GM12865 (cell line): Measurements from ENCODE around the gene FAM219B.
"Not testable (repeated sequence)": the region's sequence is repeated elsewhere in the genome, so short reads cannot be mapped to it uniquely, and the experiment has no call there.

ENCODE experiments used
- DNase-seq: peaks from one replicate; pipeline ENCODE4 v3.0.0; 2010; ENCODE audit warnings: low read depth
- H3K4me3 ChIP-seq: 2 replicates; pipeline ENCODE4 v1.5.1; 2011; ENCODE audit warnings: mild to moderate bottlenecking, low read depth, low read length, control low read depth
- TF ChIP-seq, protein P1 (sequence below): IDR thresholded peaks from 2 replicates; pipeline ENCODE4 v1.5.1; 2011; ENCODE audit warnings: low read length, control low read depth, low read depth, inconsistent platforms; ENCODE audit not compliant: insufficient read depth; ENCODE audit errors: missing control alignments

FAM219B gene

DNA sequence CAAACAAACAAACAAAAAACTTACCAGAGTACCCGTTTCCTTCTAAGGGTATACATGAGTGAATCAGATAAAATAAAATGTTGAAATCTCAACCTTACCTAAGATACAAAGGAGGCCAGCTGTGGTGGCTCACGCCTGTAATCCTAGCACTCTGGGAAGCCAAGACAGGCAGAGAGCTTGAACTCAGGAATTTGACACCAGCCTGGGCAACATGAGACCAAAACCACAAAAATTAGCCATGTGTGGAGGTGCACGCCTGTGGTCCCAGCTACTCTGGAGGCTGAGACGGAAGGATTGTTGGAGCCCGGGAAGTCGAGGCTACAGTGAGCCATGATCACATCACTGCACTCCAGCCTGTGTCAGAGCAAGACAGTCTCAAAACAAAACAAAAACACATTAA, 11.0 kb upstream of the FAM219B start:
- TF ChIP-seq, protein P1, sequence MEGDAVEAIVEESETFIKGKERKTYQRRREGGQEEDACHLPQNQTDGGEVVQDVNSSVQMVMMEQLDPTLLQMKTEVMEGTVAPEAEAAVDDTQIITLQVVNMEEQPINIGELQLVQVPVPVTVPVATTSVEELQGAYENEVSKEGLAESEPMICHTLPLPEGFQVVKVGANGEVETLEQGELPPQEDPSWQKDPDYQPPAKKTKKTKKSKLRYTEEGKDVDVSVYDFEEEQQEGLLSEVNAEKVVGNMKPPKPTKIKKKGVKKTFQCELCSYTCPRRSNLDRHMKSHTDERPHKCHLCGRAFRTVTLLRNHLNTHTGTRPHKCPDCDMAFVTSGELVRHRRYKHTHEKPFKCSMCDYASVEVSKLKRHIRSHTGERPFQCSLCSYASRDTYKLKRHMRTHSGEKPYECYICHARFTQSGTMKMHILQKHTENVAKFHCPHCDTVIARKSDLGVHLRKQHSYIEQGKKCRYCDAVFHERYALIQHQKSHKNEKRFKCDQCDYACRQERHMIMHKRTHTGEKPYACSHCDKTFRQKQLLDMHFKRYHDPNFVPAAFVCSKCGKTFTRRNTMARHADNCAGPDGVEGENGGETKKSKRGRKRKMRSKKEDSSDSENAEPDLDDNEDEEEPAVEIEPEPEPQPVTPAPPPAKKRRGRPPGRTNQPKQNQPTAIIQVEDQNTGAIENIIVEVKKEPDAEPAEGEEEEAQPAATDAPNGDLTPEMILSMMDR = no peak
- DNase-seq = no peak
- H3K4me3 ChIP-seq = no peak overlapping the region

DNA sequence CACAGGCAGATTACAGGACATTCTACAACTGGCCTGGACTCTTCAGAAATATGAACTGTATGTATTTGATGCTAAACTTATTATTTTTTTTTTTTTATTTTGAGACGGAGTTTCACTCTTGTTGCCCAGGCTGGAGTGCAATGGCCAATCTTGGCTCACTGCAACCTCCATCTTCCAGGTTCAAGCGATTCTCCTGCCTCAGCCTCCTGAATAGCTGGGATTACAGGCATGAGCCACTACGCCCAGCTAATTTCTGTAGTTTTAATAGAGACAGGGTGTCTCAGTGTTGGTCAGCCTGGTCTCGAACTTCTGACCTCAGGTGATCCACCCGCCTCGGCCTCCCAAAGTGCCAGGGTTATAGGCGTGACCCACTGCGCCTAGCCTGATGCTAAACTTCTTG, 7.1 kb upstream of the FAM219B start:
- not testable (repeated sequence) for DNase-seq, H3K4me3 ChIP-seq

DNA sequence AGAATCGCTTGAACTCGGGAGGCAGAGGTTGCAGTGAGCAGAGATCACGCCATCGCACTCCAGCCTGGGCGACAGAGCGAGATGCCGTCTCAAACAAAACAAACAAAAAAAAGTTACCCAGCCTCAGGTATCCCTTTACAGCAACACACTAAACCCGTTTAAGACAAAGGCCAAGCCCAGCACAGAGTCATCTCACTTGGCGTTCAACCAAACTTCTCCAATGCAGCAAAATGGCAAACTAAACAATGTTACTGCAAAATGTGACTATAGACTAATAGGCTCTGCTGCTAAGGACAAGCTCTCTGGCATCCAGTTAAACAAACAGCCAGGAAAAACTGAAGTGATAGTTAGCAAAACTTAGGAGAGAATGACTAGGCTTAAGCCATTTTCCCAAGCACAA, 6.4 kb upstream of the FAM219B start:
- H3K4me3 ChIP-seq = no peak overlapping the region
- TF ChIP-seq, protein P1 = no peak
- DNase-seq = no peak

DNA sequence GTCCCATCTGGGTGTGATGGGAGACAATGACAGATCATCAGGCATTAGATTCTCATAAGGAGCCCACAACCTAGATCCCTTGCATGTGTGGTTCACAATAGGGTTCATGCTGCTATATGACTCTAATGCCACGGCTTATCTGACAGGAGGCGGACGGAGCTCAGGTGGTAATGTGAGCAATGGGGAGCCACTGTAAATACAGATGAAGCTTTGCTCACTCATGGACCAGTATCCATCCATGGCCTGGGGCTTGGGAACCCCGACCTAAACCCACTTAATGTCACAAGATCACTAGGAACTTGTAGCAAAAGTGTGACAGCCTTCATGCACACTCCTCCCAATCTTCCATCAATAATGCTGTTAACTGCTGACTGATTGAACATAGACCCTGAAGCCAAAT, 2.0 kb upstream of the FAM219B start:
- no peak overlapping the region for H3K4me3 ChIP-seq
- TF ChIP-seq, protein P1 = no peak
- DNase-seq = no peak

DNA sequence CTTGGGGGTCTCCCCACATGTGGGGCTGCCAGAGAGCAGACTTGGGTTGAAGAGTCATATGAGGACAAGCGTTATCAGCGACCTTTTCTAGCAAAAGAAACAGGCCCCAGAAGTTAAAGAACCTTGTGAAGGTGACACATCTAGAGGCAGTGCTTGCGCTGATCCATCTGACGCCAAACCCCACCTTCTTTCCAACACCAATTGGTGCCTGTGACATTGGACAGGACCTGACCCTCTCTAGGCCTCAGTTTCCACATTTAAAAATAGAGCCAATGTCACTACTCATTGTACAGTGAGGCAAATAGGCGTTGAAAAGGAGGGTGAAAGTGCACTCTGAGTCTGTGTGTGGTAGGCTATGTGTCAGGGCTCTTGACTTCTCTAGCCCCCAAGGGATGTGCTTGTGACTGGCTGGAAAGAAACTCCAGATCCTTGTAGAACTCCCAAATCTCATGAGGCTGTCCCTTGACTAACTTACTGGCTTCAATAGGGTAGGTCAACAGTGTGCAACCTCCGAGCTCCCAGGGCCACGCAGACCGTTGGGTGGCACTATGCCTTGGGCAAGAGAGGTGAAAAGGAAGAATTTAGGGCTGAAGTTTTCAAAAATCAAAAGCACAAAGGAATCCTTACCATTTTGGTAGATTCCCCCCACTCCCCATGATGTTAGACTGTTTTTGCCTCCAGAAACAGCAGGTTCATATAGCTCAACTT, 666 bp upstream of the FAM219B start:
- DNase-seq = no peak
- TF ChIP-seq, protein P1 = no peak
- peak overlapping the region; percentile 67 for H3K4me3 ChIP-seq

DNA sequence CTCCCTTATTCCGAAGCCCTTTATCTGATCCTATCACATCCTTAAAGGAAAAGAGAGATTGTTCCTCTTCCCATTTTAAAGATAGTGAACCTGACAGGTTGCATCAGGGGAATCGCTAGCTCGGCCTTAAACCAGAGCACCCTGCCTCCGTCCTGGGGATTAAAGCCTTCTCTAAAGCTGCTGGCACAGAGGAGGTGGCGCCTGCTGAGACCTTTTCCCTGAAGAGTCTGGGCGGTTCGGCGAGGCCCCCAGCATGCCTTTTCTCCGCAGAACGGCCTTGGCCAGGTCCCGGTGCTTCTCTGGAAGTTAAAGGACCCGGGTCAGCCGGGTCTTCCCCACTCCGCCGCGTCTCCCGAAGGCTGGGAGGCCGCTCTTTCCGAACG, 593 bp downstream of the FAM219B start:
- DNase-seq = peak; percentile 22
- peak overlapping the region; percentile 67 for H3K4me3 ChIP-seq
- TF ChIP-seq, protein P1 = no peak

DNA sequence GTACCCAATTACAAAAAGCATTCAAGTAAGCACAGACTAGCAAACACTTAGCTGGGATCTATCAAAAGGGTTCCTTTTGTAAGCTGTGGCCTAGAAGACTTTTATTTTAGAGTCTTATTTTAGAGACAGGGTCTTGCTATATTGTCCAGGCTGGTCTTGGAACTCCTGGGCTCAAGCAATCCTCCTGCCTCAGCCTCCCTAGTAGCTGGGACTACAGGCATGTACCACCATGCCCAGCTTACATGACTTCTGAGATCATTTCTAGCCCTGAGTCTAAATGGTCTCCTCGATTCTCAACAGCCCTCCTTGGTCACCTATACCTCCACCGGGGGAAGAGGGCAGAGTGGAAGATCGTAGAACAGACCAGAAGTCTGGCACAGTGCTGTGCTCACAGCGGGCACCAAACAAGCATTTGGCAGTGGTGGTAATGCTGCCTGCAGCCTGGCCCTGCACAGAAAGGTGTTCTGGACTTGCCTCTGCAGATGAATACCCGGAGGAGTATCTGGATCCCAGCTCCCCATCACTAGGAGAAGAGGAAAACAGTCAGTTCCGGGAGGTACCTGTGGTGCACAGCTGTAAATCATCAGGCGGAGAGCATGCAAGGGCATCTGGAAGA, 2.4 kb downstream of the FAM219B start:
- DNase-seq = no peak
- H3K4me3 ChIP-seq = no peak overlapping the region
- TF ChIP-seq, protein P1 = no peak
